ENCODE measurements around the gene IFRD1. TPM values are rescaled to one million over a fixed set of nuclear protein-coding genes. Genes with fewer than 3 reads are reported as not detected.
A peak's percentile ranks its signal among the peaks of the same experiment; 100 is the strongest.

IFRD1 gene
- 88.3 and 97.1 TPM in 2 replicates for total RNA-seq

GRCh38 chr7:112449902-112450806, at the start of gene IFRD1:
IFRD1 (plus strand) TSS chr7:112450460; CDS start chr7:112450689, 229 bp downstream.
- H3K36me3 Mint-ChIP-seq (ENCODE audit: low read depth) = peaks cover 5% of the 10 kb centered on the region
- H3K27me3 Mint-ChIP-seq (ENCODE audit: insufficient read depth) = no peaks in the 10 kb centered on the region
- peak within 1 kb of the TSS; percentile 92 for H3K4me3 Mint-ChIP-seq
- H3K9me3 Mint-ChIP-seq = no peaks in the 10 kb centered on the region
- peak; percentile 97 for DNase-seq (ENCODE audit: low spot score)
- peaks cover 47% of the 10 kb centered on the region for H3K4me1 Mint-ChIP-seq (ENCODE audit: low read depth)
- H3K27ac Mint-ChIP-seq = peak within 1 kb of the TSS; percentile 94
- intact Hi-C loops (cut with micrococcal nuclease) = loop anchor here (1.0 to 5.0 kb wide), 12 partner anchors 27 to 1423 kb away; partner anchors contain the start of genes DOCK4, IMMP2L, SMIM30 and TMEM168

- H3K9me3 Mint-ChIP-seq = no peaks in the 10 kb centered on the region
Measured at GRCh38 chr7:112404321-112404720, 45.9 kb upstream of the IFRD1 start.

GRCh38 chr7:112405286-112405685, 45.0 kb upstream of the IFRD1 start:
- H3K36me3 Mint-ChIP-seq (ENCODE audit: low read depth) = no peaks in the 10 kb centered on the region
- DNase-seq (ENCODE audit: low spot score) = no peak
- H3K4me3 Mint-ChIP-seq = no peak overlapping the region
- intact Hi-C loops (cut with micrococcal nuclease) = no loop called here
- peaks cover 19% of the 10 kb centered on the region for H3K27me3 Mint-ChIP-seq (ENCODE audit: insufficient read depth)
- no peaks in the 10 kb centered on the region for H3K4me1 Mint-ChIP-seq (ENCODE audit: low read depth)
- H3K27ac Mint-ChIP-seq = no peak overlapping the region
- no peaks in the 10 kb centered on the region for H3K9me3 Mint-ChIP-seq

More at GRCh38 chr7:112404321-112404720, 45.9 kb upstream of the IFRD1 start:
- DNase-seq (ENCODE audit: low spot score) = no peak
- Mint-ChIP-seq H3K27ac (no peak overlapping the region), H3K4me1 (ENCODE audit: low read depth) (no peaks in the 10 kb centered on the region), H3K4me3 (no peak overlapping the region), H3K27me3 (ENCODE audit: insufficient read depth) (peaks cover 18% of the 10 kb centered on the region), H3K36me3 (ENCODE audit: low read depth) (no peaks in the 10 kb centered on the region)
- intact Hi-C loops (cut with micrococcal nuclease) = no loop called here

- intact Hi-C loops (cut with micrococcal nuclease) = no loop called here
- Mint-ChIP-seq H3K4me1 (ENCODE audit: low read depth) (no peaks in the 10 kb centered on the region), H3K27me3 (ENCODE audit: insufficient read depth) (peaks cover 27% of the 10 kb centered on the region), H3K9me3 (no peaks in the 10 kb centered on the region), H3K36me3 (ENCODE audit: low read depth) (no peaks in the 10 kb centered on the region), H3K4me3 (no peak overlapping the region), H3K27ac (no peak overlapping the region)
- no peak for DNase-seq (ENCODE audit: low spot score)
Measured at GRCh38 chr7:112407261-112407660, 43.0 kb upstream of the IFRD1 start.

- no peaks in the 10 kb centered on the region for H3K4me1 Mint-ChIP-seq (ENCODE audit: low read depth)
- no peak overlapping the region for H3K27ac Mint-ChIP-seq
- peaks cover 26% of the 10 kb centered on the region for H3K27me3 Mint-ChIP-seq (ENCODE audit: insufficient read depth)
- intact Hi-C loops (cut with micrococcal nuclease) = no loop called here
- DNase-seq (ENCODE audit: low spot score) = no peak
- H3K9me3 Mint-ChIP-seq = no peaks in the 10 kb centered on the region
- H3K4me3 Mint-ChIP-seq = no peak overlapping the region
- no peaks in the 10 kb centered on the region for H3K36me3 Mint-ChIP-seq (ENCODE audit: low read depth)
Measured at GRCh38 chr7:112410092-112410491, 40.2 kb upstream of the IFRD1 start.

- Mint-ChIP-seq H3K27me3 (ENCODE audit: insufficient read depth) (peaks cover 25% of the 10 kb centered on the region), H3K27ac (no peak overlapping the region), H3K9me3 (no peaks in the 10 kb centered on the region), H3K36me3 (ENCODE audit: low read depth) (no peaks in the 10 kb centered on the region), H3K4me1 (ENCODE audit: low read depth) (peaks cover 5% of the 10 kb centered on the region), H3K4me3 (no peak overlapping the region)
- intact Hi-C loops (cut with micrococcal nuclease) = loop anchor here (1.0 kb wide), 1 partner anchor 659 kb away; no protein-coding TSS in a partner anchor
- DNase-seq (ENCODE audit: low spot score) = no peak
Measured at GRCh38 chr7:112411186-112411795, 39.0 kb upstream of the IFRD1 start.

- intact Hi-C loops (cut with micrococcal nuclease) = no loop called here
- H3K27ac Mint-ChIP-seq = no peak overlapping the region
Measured at GRCh38 chr7:112414855-112415490, 35.3 kb upstream of the IFRD1 start.

GRCh38 chr7:112416127-112416526, 34.1 kb upstream of the IFRD1 start:
- Mint-ChIP-seq H3K4me1 (ENCODE audit: low read depth) (peaks cover 5% of the 10 kb centered on the region), H3K27me3 (ENCODE audit: insufficient read depth) (peaks cover 6% of the 10 kb centered on the region), H3K27ac (no peak overlapping the region), H3K4me3 (no peak overlapping the region), H3K36me3 (ENCODE audit: low read depth) (no peaks in the 10 kb centered on the region), H3K9me3 (peaks cover 7% of the 10 kb centered on the region)
- intact Hi-C loops (cut with micrococcal nuclease) = no loop called here
- DNase-seq (ENCODE audit: low spot score) = no peak

More at GRCh38 chr7:112414855-112415490, 35.3 kb upstream of the IFRD1 start:
- H3K4me1 Mint-ChIP-seq (ENCODE audit: low read depth) = peaks cover 5% of the 10 kb centered on the region
- no peak overlapping the region for H3K4me3 Mint-ChIP-seq
- DNase-seq (ENCODE audit: low spot score) = no peak
- no peaks in the 10 kb centered on the region for H3K36me3 Mint-ChIP-seq (ENCODE audit: low read depth)
- H3K9me3 Mint-ChIP-seq = peaks cover 7% of the 10 kb centered on the region
- peaks cover 12% of the 10 kb centered on the region for H3K27me3 Mint-ChIP-seq (ENCODE audit: insufficient read depth)

- Mint-ChIP-seq H3K36me3 (ENCODE audit: low read depth) (no peaks in the 10 kb centered on the region), H3K27ac (no peak overlapping the region), H3K9me3 (peaks cover 7% of the 10 kb centered on the region), H3K4me3 (no peak overlapping the region), H3K4me1 (ENCODE audit: low read depth) (peaks cover 28% of the 10 kb centered on the region), H3K27me3 (ENCODE audit: insufficient read depth) (peaks cover 2% of the 10 kb centered on the region)
- no peak for DNase-seq (ENCODE audit: low spot score)
- intact Hi-C loops (cut with micrococcal nuclease) = no loop called here
Measured at GRCh38 chr7:112419543-112420130, 30.6 kb upstream of the IFRD1 start.

GRCh38 chr7:112420236-112420861, 29.9 kb upstream of the IFRD1 start:
- Mint-ChIP-seq H3K4me1 (ENCODE audit: low read depth) (peaks cover 28% of the 10 kb centered on the region), H3K36me3 (ENCODE audit: low read depth) (no peaks in the 10 kb centered on the region), H3K4me3 (no peak overlapping the region), H3K9me3 (peaks cover 7% of the 10 kb centered on the region), H3K27ac (no peak overlapping the region), H3K27me3 (ENCODE audit: insufficient read depth) (peaks cover 2% of the 10 kb centered on the region)
- intact Hi-C loops (cut with micrococcal nuclease) = no loop called here
- DNase-seq (ENCODE audit: low spot score) = no peak

- Mint-ChIP-seq H3K4me3 (no peak overlapping the region), H3K4me1 (ENCODE audit: low read depth) (peaks cover 22% of the 10 kb centered on the region), H3K36me3 (ENCODE audit: low read depth) (no peaks in the 10 kb centered on the region), H3K27ac (no peak overlapping the region), H3K9me3 (peaks cover 7% of the 10 kb centered on the region), H3K27me3 (ENCODE audit: insufficient read depth) (peaks cover 2% of the 10 kb centered on the region)
- intact Hi-C loops (cut with micrococcal nuclease) = loop anchor here (2.0 kb wide), 1 partner anchor 29 kb away; the partner anchor contains the start of gene IFRD1
- DNase-seq (ENCODE audit: low spot score) = no peak
Measured at GRCh38 chr7:112421666-112422486, 28.4 kb upstream of the IFRD1 start.

All from activated T-helper 1 cell treated with anti-CD3 and anti-CD28 coated beads, Interleukin-12 subunit alpha, Interleukin-12 subunit beta, Interleukin-2, Interleukin-4 antibody, amounts not matched to agents 30 ng/mL and 10 ng/mL and 1 ng/mL, durations not matched to agents 14 hours and 24 hours and 36 hours (primary cell).